B cell (primary cell): ENCODE results near the gene DAB2IP. TPM values are rescaled to one million over a fixed set of nuclear protein-coding genes. Genes with fewer than 3 reads are reported as not detected.

Experiments used
- ATAC-seq: fragments of 200-7000 bp; cut with Tn5 transposase; one replicate; pipeline ENCODE4 v1.10.0; 2021; ENCODE audit warnings: low read depth, mild to moderate bottlenecking, moderate number of reproducible peaks, moderate library complexity
- CTCF ChIA-PET: fragments of 350-600 bp; sonication (Branson Sonifier 250); formaldehyde crosslinking; loops from one replicate; lab custom pipeline; 2021; ENCODE audit warnings: antibody characterized with exemption, inconsistent platforms; lab: Charles Lee
- POLR2A ChIA-PET: fragments of 350-600 bp; sonication (Branson Sonifier 250); formaldehyde crosslinking; loops from one replicate; lab custom pipeline; 2021; ENCODE audit warnings: antibody characterized with exemption; lab: Charles Lee
- DNase-seq: peaks from one replicate; pipeline ENCODE4 v3.0.0; 2013
- H2AFZ ChIP-seq: 2 replicates; pipeline ENCODE4 v1.6.1; 2012; ENCODE audit warnings: mild to moderate bottlenecking, low read depth, low read length; ENCODE audit not compliant: insufficient read depth, poor library complexity, severe bottlenecking
- H3K27ac ChIP-seq, 2 donors: 1 replicate in 1 of 2; 2 replicates in 1 of 2; pipeline ENCODE4 v1.5.1; 2012 to 2013; ENCODE audit warnings: low read length in 2 of 2, mild to moderate bottlenecking in 2 of 2, moderate library complexity in 1 of 2
- H3K27me3 ChIP-seq, 4 experiments: fragments of 200-600 bp in 1 of 4; sonication (generic) in 1 of 4; replicated peaks in 1 of 4; 1 replicate in 2 of 4; 2 replicates in 2 of 4; pipeline versions ENCODE4 v1.6.1 to v1.7.0; 2013 to 2016; ENCODE audit warnings: low read length in 3 of 4, mild to moderate bottlenecking in 2 of 4, mixed read lengths in 1 of 4, moderate library complexity in 1 of 4; ENCODE audit not compliant: insufficient read depth in 4 of 4, control insufficient read depth in 3 of 4; ENCODE audit errors: control extremely low read depth in 1 of 4
- H3K36me3 ChIP-seq, 2 experiments: replicated peaks in 1 of 2; 1 replicate in 1 of 2; 2 replicates in 1 of 2; pipeline versions ENCODE4 v1.6.1 to v1.7.1; 2013; ENCODE audit warnings: low read length in 1 of 2; ENCODE audit not compliant: insufficient read depth in 2 of 2, control insufficient read depth in 1 of 2; ENCODE audit errors: control extremely low read depth in 1 of 2, extremely low read depth in 1 of 2
- H3K4me1 ChIP-seq, 2 donors: fragments of 200-600 bp in 1 of 2; sonication (generic) in 1 of 2; 1 replicate in 1 of 2; 2 replicates in 1 of 2; pipeline versions ENCODE4 v1.5.1 to v1.6.1; 2013 to 2017; ENCODE audit warnings: low read length in 2 of 2; ENCODE audit not compliant: control insufficient read depth in 2 of 2, insufficient read depth in 2 of 2
- H3K4me2 ChIP-seq: replicated peaks from 2 replicates; pipeline ENCODE3; 2012; ENCODE audit warnings: mild to moderate bottlenecking, low read depth, low read length; ENCODE audit not compliant: poor library complexity, severe bottlenecking
- H3K4me3 ChIP-seq, 5 experiments: fragments of 200-600 bp in 1 of 5; sonication (generic) in 1 of 5; 1 replicate in 3 of 5; 2 replicates in 2 of 5; pipeline versions ENCODE4 v1.5.1 to v1.7.0; 2011 to 2016; ENCODE audit warnings: low read length in 4 of 5, mild to moderate bottlenecking in 4 of 5, low read depth in 2 of 5, control low read depth in 1 of 5, moderate library complexity in 1 of 5; ENCODE audit not compliant: insufficient read depth in 1 of 5; ENCODE audit errors: control extremely low read depth in 1 of 5, extremely low read depth in 1 of 5
- H3K79me2 ChIP-seq: fragments of 200-600 bp; sonication (generic); one replicate; pipeline ENCODE4 v1.6.0; 2016; ENCODE audit warnings: low read length; ENCODE audit not compliant: control insufficient read depth, insufficient read depth
- H3K9ac ChIP-seq: fragments of 200-600 bp; sonication (generic); 2 replicates; pipeline ENCODE4 v1.6.1; 2017; ENCODE audit warnings: mild to moderate bottlenecking, low read length, moderate library complexity
- H3K9me3 ChIP-seq, 3 donors: one replicate each; pipeline versions ENCODE4 v1.6.1 to v1.7.1; 2013; ENCODE audit warnings: low read length in 2 of 3; ENCODE audit not compliant: control insufficient read depth in 2 of 3, insufficient read depth in 1 of 3; ENCODE audit errors: control extremely low read depth in 1 of 3
- H4K20me1 ChIP-seq: 2 replicates; pipeline ENCODE4 v1.6.0; 2012; ENCODE audit warnings: mild to moderate bottlenecking, low read length; ENCODE audit not compliant: insufficient read depth, control insufficient read depth, poor library complexity, severe bottlenecking
- H3K27ac Mint-ChIP-seq: one replicate; pipeline ENCODE4 v1.8.0; 2021; ENCODE audit warnings: mixed read lengths
- H3K27me3 Mint-ChIP-seq: one replicate; pipeline ENCODE4 v1.8.0; 2021; ENCODE audit warnings: mixed read lengths
- H3K4me1 Mint-ChIP-seq: one replicate; pipeline ENCODE4 v1.8.0; 2021; ENCODE audit warnings: mixed read lengths
- H3K4me3 Mint-ChIP-seq: one replicate; pipeline ENCODE4 v1.8.0; 2021; ENCODE audit warnings: mixed read lengths
- H3K9me3 Mint-ChIP-seq: one replicate; pipeline ENCODE4 v1.8.0; 2022; ENCODE audit warnings: mixed read lengths; ENCODE audit not compliant: insufficient read depth
- CTCF ChIP-seq: fragments of 200-600 bp; IDR thresholded peaks from one replicate; pipeline ENCODE4 v1.8.0; 2022; ENCODE audit warnings: antibody characterized with exemption, mild to moderate bottlenecking
- EZH2 ChIP-seq: IDR thresholded peaks from 2 replicates; pipeline ENCODE4 v1.6.1; 2012; ENCODE audit warnings: borderline replicate concordance, low read depth, mild to moderate bottlenecking, moderate library complexity, low read length; ENCODE audit not compliant: insufficient read depth, poor library complexity, severe bottlenecking
- WGBS: methylation state at CpG from one replicate; pipeline ENCODE4 v1.1.5; 2013; ENCODE audit warnings: missing lambda C conversion rate; ENCODE audit not compliant: insufficient coverage; 5-methylcytosine and 5-hydroxymethylcytosine counted together
- intact Hi-C: fragments of 100-400 bp; cut with micrococcal nuclease; formaldehyde crosslinking; loops from one replicate; pipeline ENCODE4 v1.10.0; 2022
- polyA plus RNA-seq: library from polyadenylated mRNA; depleted of rRNA; stranded (reverse); fragments of >200 nt; gene quantifications from 2 replicates; pipeline ENCODE4 v1.2.3, GENCODE V29; 2012
- total RNA-seq, 2 donors: library from RNA; stranded (reverse); fragments of 120-200 nt in 1 of 2; gene quantifications; 1 replicate in 1 of 2; 2 replicates in 1 of 2; pipeline versions ENCODE4 v1.2.3 to v1.2.4, GENCODE V29; 2013 to 2022

The DAB2IP gene
- total and polyA plus RNA-seq, 2 donors (not counting 1 experiment from before 2014, with no cell fraction given) = 1.1 to 3.9 TPM

- DNase-seq = no peak
- H3K4me3 ChIP-seq = no peak overlapping the region
- no peak overlapping the region for H2AFZ ChIP-seq
- no peaks in the 10 kb centered on the region for H3K9me3 Mint-ChIP-seq
- ChIA-PET CTCF (interaction anchor here (0.7 to 4.7 kb wide), 5 partner anchors 248 to 282 kb away, joined by 3 to 28 read pairs (median 18); no protein-coding TSS in a partner anchor), POLR2A (no interaction called here)
- H3K27me3 Mint-ChIP-seq = no peaks in the 10 kb centered on the region
- no peak for ATAC-seq
- H3K4me3 Mint-ChIP-seq = no peak overlapping the region
- H3K9ac ChIP-seq = no peak overlapping the region
- WGBS = 67% methylated on average over 3 of the region's 3 CpGs
- no peak overlapping the region for H3K27ac Mint-ChIP-seq
- no peaks in the 10 kb centered on the region for H4K20me1 ChIP-seq
- H3K4me1 Mint-ChIP-seq = peaks cover 3% of the 10 kb centered on the region
- no peak for TF ChIP-seq CTCF
- no peak for TF ChIP-seq EZH2
- no peaks in the 10 kb centered on the region for H3K4me1 ChIP-seq
- no peaks in the 10 kb centered on the region for H3K9me3 ChIP-seq
- H3K27me3 ChIP-seq = peaks cover 0 to 4% (median 2%) of the 10 kb centered on the region in 4 experiments
- H3K79me2 ChIP-seq = no peaks in the 10 kb centered on the region
- H3K27ac ChIP-seq = no peak overlapping the region
- intact Hi-C loops = no loop called here
- H3K4me2 ChIP-seq = no peak overlapping the region
- H3K36me3 ChIP-seq = no peaks in the 10 kb centered on the region
Observed at GRCh38 chr9:121742923-121743322, 91.5 kb downstream of the DAB2IP start.

- H3K79me2 ChIP-seq = no peaks in the 10 kb centered on the region
- H3K27ac ChIP-seq = no peak overlapping the region
- Mint-ChIP-seq H3K9me3 (no peaks in the 10 kb centered on the region), H3K27ac (no peak overlapping the region), H3K4me1 (peaks cover 5% of the 10 kb centered on the region), H3K27me3 (no peaks in the 10 kb centered on the region), H3K4me3 (no peak overlapping the region)
- WGBS = 96% methylated on average over 15 of the region's 15 CpGs
- no peaks in the 10 kb centered on the region for H3K4me1 ChIP-seq
- no peak overlapping the region for H3K4me2 ChIP-seq
- intact Hi-C loops = no loop called here
- H2AFZ ChIP-seq = no peak overlapping the region
- DNase-seq (no peak), ATAC-seq (no peak)
- H3K9ac ChIP-seq = no peak overlapping the region
- CTCF ChIA-PET = interaction anchor here (0.7 to 4.7 kb wide), 7 partner anchors 9 to 281 kb away, joined by 3 to 28 read pairs (median 5); no protein-coding TSS in a partner anchor
- POLR2A ChIA-PET = no interaction called here
- no peak for TF ChIP-seq CTCF
- no peak for TF ChIP-seq EZH2
- no peaks in the 10 kb centered on the region for H3K9me3 ChIP-seq
- H4K20me1 ChIP-seq = no peaks in the 10 kb centered on the region
- H3K27me3 ChIP-seq = peaks cover 0 to 2% (median under 1%) of the 10 kb centered on the region in 4 experiments
- no peak overlapping the region for H3K4me3 ChIP-seq
- no peaks in the 10 kb centered on the region for H3K36me3 ChIP-seq
Observed at GRCh38 chr9:121743441-121744001, 92.1 kb downstream of the DAB2IP start.
